GM18511 (cell line): ENCODE results near the gene RANGRF.

ENCODE experiments used
- ATAC-seq: cut with Tn5 transposase; IDR thresholded peaks from one replicate; pipeline ENCODE4 v1.9.1; 2021; ENCODE audit warnings: mild to moderate bottlenecking, moderate library complexity; ENCODE audit not compliant: unreplicated experiment

RANGRF gene

GRCh38 chr17:8312726-8313600 is 24.5 kb downstream of the RANGRF start:
- ATAC-seq: no peak

- ATAC-seq: no peak
These were observed 26.6 kb downstream of the RANGRF start for GRCh38 chr17:8314797-8315763.

GRCh38 chr17:8315764-8316217 is 27.3 kb downstream of the RANGRF start:
- no peak for ATAC-seq

GRCh38 chr17:8318010-8318935 is 29.8 kb downstream of the RANGRF start:
- no peak for ATAC-seq

- ATAC-seq: no peak
These were observed 31.8 kb downstream of the RANGRF start for GRCh38 chr17:8320262-8320661.

- ATAC-seq: no peak
These were observed 32.5 kb downstream of the RANGRF start for GRCh38 chr17:8320990-8321389.

- ATAC-seq: no peak
These were observed 33.6 kb downstream of the RANGRF start for GRCh38 chr17:8322061-8322460.

GRCh38 chr17:8324132-8324531 is 35.7 kb downstream of the RANGRF start:
- no peak for ATAC-seq

GRCh38 chr17:8324923-8325322 is 36.5 kb downstream of the RANGRF start:
- no peak for ATAC-seq

GRCh38 chr17:8326511-8327302 is 38.2 kb downstream of the RANGRF start:
- ATAC-seq: no peak

- ATAC-seq: no peak
These were observed 38.8 kb downstream of the RANGRF start for GRCh38 chr17:8327303-8327649.

GRCh38 chr17:8332128-8332527 is 43.7 kb downstream of the RANGRF start:
- no peak for ATAC-seq

GRCh38 chr17:8332688-8333087 is 44.2 kb downstream of the RANGRF start:
- ATAC-seq: no peak

- ATAC-seq: no peak
These were observed 44.8 kb downstream of the RANGRF start for GRCh38 chr17:8333281-8333680.

GRCh38 chr17:8337802-8338752 is 49.6 kb downstream of the RANGRF start:
- ATAC-seq: no peak

- ATAC-seq: no peak
These were observed 50.3 kb downstream of the RANGRF start for GRCh38 chr17:8338753-8339140.

- no peak for ATAC-seq
These were observed 51.1 kb downstream of the RANGRF start, which contains the start of gene ODF4 for GRCh38 chr17:8339540-8339939. Gene ODF4, plus strand, starts transcription at chr17:8339840. Its CDS starts 212 bp downstream, at chr17:8340052.
